VCaP (cell line): ENCODE data around the gene EVPL.
A peak's percentile ranks its signal among the peaks of the same experiment; 100 is the strongest.
"Not testable (repeated sequence)": the region's sequence is repeated elsewhere in the genome, so short reads cannot be mapped to it uniquely, and the experiment has no call there.

Experiments used
- H3K27ac ChIP-seq: fragments of 450-650 bp; 2 replicates; pipeline ENCODE4 v1.5.1; 2017
- CTCF ChIP-seq: fragments of 450-650 bp; conservative IDR thresholded peaks from 2 replicates; pipeline ENCODE4 v1.5.1; 2017; ENCODE audit warnings: mild to moderate bottlenecking, moderate library complexity

EVPL gene

GRCh38 chr17:76050538-76051467 lies 23.7 kb upstream of the EVPL start:
- peak overlapping the region; percentile 74 for H3K27ac ChIP-seq
- no peak for TF ChIP-seq CTCF

GRCh38 chr17:76049836-76050537 lies 22.9 kb upstream of the EVPL start:
- peak overlapping the region; percentile 74 for H3K27ac ChIP-seq
- no peak for TF ChIP-seq CTCF

- TF ChIP-seq CTCF = no peak
- peak overlapping the region; percentile 74 for H3K27ac ChIP-seq
Measured at GRCh38 chr17:76049239-76049638, 22.1 kb upstream of the EVPL start.

GRCh38 chr17:76048711-76049110 lies 21.6 kb upstream of the EVPL start:
- H3K27ac ChIP-seq = no peak overlapping the region
- TF ChIP-seq CTCF = no peak

GRCh38 chr17:76048025-76048605 lies 21.0 kb upstream of the EVPL start:
- no peak for TF ChIP-seq CTCF
- H3K27ac ChIP-seq = no peak overlapping the region

- TF ChIP-seq CTCF = no peak
- H3K27ac ChIP-seq = no peak overlapping the region
Measured at GRCh38 chr17:76046064-76046463, 19.0 kb upstream of the EVPL start.

- not testable (repeated sequence) for H3K27ac ChIP-seq
Measured at GRCh38 chr17:76044475-76045007, 17.4 kb upstream of the EVPL start.

- not testable (repeated sequence) for H3K27ac ChIP-seq
Measured at GRCh38 chr17:76042868-76043267, 15.8 kb upstream of the EVPL start.
